ENCODE measurements around the gene PFDN2.

The PFDN2 gene, protein sequence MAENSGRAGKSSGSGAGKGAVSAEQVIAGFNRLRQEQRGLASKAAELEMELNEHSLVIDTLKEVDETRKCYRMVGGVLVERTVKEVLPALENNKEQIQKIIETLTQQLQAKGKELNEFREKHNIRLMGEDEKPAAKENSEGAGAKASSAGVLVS

DNA sequence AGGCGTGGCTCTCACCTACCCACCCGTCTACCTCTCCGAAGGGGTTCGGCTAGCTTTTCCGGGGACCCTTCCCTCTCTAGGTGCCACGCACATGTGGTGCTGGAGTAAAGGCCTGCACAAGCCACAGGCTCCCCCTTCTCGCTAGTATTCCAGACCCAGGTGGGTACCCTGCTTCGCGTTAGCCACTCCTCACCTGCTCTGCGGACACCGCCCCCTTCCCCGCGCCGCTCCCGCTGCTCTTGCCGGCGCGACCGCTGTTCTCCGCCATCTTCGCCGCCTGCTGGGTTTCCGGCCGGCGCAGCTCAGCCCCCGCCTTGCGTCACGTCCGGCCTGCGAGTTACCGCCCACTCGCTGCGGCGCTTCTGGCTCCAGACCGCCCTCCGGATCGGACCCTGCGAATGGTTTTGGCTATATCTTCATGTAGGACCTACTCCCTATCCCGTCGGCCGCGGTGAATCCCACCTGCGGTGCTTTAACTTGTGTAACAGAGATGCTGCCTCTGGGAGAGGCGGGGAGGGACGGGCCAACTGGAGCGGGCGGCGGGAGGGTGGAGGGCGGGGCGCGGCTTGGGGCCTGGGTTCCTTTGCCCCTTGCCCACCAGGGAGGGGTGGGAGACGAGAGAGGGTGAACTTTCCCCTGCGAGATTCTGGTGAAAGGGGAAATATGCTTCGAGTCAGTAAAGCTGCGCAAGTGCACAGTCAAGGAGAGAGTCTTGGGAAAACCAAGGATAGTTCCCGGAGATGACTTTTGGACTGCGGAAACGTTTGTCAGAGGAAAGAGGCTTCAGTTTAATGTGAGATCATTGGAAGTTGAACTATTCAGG lies at the start of gene PFDN2, which contains the start of gene NIT1:
TSS of gene PFDN2 (minus strand) at position 279 of the 823 bp plus-strand sequence. CDS start at position 268, 11 bp downstream.
TSS of gene NIT1 (plus strand) at position 347 of the 823 bp plus-strand sequence. CDS start at position 419, 72 bp downstream.
- peak; percentile 79 to 81 for DNase-seq

DNA sequence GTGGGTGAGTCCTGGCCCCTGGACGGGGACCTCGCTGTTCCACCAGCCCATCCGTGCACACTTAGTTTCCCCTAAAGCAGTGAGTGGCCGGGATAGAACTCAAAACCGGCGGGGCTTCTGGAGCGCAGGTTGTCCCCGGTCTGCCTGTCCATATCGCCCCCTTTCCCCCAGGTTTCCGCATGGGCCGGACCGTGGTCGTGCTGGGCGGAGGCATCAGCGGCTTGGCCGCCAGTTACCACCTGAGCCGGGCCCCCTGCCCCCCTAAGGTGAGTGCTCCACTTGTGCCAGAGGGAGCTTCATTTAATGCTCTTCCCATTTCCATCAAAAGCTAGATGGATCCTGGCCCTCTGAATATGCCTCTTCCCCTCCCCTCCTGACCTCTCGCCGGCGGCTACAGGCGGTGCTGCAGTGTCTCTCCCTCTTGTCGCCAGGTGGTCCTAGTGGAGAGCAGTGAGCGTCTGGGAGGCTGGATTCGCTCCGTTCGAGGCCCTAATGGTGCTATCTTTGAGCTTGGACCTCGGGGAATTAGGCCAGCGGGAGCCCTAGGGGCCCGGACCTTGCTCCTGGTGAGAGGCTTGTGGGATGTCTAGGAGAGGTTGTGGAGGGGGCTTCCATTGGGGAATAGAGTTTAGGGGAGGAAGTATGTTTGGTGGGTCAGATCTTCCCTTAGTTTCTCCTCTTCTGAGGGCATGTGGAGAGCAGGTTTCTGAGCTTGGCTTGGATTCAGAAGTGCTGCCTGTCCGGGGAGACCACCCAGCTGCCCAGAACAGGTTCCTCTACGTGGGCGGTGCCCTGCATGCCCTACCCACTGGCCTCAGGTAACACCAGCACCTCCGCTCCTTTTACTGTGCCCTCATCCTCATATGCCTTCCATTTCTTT lies 49.1 kb upstream of the PFDN2 start:
- no peak for DNase-seq

GRCh38 chr1:161165742-161166668 lies 48.2 kb upstream of the PFDN2 start, which contains the start of gene PPOX:
PPOX (plus strand) TSS chr1:161166426; CDS start chr1:161166848, 422 bp downstream.
- peak; percentile 85 to 88 for DNase-seq

- DNase-seq: no peak
Measured at GRCh38 chr1:161164901-161165610, 47.2 kb upstream of the PFDN2 start.

DNA sequence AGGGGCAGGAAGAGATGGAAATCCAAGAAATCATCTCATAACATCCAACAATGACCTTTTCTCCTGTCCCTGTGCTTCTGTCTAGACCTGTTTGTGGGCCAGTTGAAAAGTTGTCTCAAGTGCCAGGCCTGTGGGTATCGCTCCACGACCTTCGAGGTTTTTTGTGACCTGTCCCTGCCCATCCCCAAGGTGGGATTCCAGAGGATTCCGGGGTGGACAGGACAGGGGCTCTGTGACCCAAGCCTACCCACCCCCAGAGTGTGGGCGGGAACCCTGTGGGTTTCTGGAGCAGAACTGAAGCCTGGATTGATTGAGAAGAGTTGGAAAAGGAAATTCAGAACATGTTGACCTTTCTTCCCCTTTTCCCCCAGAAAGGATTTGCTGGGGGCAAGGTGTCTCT lies 46.0 kb upstream of the PFDN2 start:
- no peak for DNase-seq

- DNase-seq: no peak
Measured at GRCh38 chr1:161162806-161163205, 45.0 kb upstream of the PFDN2 start.

DNA sequence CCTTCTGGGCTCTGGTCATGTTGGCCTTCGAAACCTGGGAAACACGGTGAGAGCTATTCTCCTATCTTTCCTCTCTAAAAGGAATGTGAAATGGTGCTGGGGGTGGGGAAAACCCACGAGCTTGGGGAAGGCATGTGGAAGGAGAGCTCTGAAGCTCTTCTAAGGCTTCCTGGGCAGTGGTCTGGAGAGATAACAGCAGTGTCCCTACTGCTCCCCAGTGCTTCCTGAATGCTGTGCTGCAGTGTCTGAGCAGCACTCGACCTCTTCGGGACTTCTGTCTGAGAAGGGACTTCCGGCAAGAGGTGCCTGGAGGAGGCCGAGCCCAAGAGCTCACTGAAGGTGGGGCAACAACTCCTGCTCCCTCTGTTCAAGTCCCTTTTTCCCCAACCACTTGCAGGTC lies 44.2 kb upstream of the PFDN2 start:
- no peak for DNase-seq

GRCh38 chr1:161161652-161162051 lies 43.8 kb upstream of the PFDN2 start:
- no peak for DNase-seq

DNA sequence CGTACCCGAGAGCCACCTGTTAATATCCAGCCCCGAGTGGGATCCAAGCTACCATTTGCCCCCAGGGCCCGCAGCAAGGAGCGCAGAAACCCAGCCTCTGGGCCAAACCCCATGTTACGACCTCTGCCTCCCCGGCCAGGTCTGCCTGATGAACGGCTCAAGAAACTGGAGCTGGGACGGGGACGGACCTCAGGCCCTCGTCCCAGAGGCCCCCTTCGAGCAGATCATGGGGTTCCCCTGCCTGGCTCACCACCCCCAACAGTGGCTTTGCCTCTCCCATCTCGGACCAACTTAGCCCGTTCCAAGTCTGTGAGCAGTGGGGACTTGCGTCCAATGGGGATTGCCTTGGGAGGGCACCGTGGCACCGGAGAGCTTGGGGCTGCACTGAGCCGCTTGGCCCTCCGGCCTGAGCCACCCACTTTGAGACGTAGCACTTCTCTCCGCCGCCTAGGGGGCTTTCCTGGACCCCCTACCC lies 42.9 kb upstream of the PFDN2 start:
- no peak for DNase-seq

DNA sequence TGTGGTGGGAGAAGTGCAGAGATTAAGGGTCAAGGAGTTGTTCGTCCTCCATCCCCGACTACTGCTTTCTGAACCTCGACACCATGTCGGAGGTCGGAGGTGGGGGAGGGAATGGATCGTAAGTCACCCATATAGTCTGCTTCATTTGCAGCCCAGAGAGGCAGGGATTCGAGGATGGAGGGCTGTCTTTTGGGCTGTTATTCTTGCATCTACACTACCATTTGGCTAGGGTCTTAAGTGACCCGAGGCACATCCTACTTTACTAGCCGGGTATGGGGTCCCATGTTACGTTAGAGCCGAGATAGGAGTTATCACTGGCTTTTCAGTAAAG lies 42.0 kb upstream of the PFDN2 start:
- DNase-seq: no peak

DNA sequence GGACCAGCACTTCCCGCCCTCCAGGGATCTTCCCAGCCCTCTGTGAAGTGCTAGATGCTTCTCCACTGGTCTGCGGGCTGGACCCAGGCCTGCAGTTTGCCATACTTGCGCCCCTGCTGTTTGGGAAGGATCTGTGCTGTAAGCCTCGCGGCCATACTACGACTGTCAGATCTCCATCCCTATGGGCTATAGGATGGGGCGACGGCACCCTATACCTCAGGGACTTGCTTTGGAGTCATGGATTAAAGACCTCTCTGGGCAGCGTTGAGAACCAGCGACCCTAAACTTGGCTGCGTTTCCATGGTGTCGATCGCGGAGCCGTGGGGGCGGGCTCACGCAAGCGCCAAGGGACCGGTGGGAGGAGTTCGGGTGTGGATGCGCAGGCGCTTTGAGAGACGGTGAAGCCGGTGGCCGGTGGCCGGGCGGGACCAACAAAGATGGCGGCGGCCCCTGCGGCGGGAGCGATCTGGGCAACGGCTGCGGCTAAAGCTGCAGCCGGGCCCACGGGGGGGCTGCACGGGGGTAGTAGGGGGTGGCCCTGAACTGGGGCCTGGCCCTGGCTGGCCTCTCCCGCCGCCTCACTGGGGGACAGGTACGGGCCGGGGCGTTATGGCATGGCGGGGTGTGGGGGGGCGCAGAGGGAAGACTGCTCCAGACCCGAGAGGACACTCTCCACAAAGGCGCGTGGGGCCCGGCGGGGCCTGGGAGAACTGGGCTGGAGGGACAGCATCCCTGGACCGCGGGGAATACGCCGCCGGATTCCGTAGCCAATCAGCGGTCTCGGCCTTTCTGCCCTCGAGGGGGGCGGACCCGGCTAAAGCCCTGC lies 41.5 kb upstream of the PFDN2 start, which contains the start of gene USP21:
TSS of gene USP21 (plus strand) at position 414 of the 826 bp plus-strand sequence. CDS start 1,141 bp downstream, outside the sequence.
- peak; percentile 88 for DNase-seq

DNA sequence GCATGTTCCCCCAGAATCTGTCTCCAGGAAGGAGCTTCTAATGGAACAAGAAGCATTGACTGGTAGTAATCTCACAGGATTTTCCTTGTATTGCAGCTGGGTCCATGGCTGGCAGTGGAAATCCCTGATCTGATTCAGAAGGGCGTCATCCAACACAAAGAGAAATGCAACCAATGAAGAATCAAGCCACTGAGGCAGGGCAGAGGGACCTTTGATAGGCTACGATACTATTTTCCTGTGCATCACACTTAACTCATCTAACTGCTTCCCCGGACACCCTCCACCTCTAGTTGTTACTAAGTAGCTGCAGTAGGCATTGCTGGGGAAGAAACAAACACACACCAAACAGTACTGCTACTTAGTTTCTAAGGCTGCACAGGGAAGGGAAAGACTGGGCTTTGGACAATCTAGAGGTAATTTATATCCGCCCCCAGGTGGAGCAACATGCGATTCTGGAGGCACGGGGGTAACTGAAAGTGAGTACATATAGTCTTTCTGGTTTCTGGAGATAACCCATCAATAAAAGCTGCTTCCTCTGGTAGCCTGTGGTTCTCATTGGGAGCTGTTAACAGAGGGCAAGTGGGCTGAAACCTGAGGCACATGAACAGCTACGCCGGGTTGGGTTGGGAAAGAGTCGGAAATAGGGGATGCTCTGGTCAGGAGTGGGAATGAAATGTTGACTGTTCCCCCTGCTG lies 40.6 kb upstream of the PFDN2 start:
- DNase-seq: no peak

DNA sequence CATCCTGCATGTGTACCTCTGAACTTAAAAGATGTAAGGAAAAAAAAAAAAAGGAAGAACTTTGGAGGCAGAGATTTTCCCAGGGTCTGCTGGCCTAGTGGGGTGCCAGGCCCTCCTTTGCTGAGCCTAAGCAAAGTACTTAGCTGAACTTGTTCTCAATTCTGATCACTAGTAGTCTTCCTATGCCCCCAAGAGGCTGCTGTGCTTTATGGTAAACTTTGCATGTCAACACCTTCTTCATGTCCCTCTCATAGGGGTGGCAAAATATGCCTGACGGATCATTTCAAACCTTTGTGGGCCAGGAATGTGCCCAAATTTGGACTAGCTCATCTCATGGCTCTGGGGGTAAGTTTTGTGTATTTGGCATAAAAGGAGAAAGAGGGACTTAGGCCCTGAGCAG lies 40.0 kb upstream of the PFDN2 start:
- no peak for DNase-seq

- peak; percentile 72 to 78 for DNase-seq
Measured at GRCh38 chr1:161153682-161154337, 36.0 kb upstream of the PFDN2 start, which contains the start of gene UFC1. UFC1 (plus strand) TSS chr1:161153978; CDS start chr1:161153998, 20 bp downstream.

DNA sequence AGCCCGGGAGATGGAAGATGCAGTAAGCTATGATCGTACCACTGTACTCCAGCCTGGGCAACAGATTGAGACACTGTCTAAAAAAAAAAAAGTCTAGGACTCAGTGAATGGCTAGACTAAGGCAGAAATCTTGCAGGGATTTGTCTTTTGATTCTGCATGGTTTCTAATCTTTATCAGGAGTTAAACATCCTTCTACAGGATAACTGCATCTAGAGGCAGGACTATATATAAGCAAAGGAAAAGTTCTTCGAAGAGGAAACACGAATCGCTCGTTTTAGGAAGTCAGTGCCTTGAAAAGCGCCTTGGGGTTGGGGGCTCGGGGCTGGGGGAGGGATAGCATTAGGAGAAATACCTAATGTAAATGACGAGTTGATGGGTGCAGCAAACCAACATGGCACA lies 35.3 kb upstream of the PFDN2 start:
- DNase-seq: no peak

- no peak for DNase-seq
Measured at GRCh38 chr1:161145832-161146231, 28.0 kb upstream of the PFDN2 start.

DNA sequence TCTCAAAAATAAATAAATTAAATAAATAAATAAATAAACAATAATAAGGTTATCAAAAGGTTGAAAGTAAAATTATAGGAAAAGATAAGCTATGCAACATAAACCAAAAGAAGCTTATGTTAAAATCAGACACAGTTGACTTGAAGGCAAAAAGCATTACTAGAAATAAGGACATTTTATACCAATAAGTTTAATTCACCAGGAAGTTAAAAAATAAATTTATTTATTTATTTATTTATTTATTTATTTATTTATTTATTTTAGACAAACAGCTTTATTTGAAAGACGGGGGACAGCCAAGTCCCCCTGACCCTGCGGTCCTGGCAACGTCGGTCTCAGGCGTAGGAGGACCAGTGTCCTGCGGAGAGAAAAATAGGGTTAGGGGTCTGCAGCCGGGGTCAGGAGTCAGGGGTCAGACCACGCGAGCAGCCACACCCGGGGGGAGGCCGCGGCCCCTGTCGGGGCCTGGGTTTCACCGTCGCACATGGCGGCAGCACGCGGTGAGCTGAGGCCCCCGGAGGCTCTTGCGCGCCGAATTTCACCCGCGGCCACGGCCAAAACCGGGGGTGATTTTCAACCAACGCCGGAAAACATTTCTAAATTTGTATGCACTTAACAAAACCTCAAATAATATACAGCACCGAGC lies 23.0 kb upstream of the PFDN2 start:
- DNase-seq: no peak

GRCh38 chr1:161139766-161140165 lies 21.9 kb upstream of the PFDN2 start:
- DNase-seq: peak; percentile 36 to 38

Measured in activated CD4-positive, alpha-beta T cell treated with anti-CD3 and anti-CD28 coated beads, Interleukin-2, amount 50 U/mL, for 4 hours (primary cell).